Epithelial cell of esophagus (primary cell): ENCODE data around the gene LRTM1.

Source experiments
- DNase-seq: peaks from one replicate; pipeline ENCODE4 v3.0.0; 2010; ENCODE audit warnings: low read depth
- H3K4me3 ChIP-seq: 2 replicates; pipeline ENCODE4 v1.5.1; 2011; ENCODE audit warnings: mild to moderate bottlenecking, low read length, control low read depth
- CTCF ChIP-seq: IDR thresholded peaks from 2 replicates; pipeline ENCODE4 v1.5.1; 2011; ENCODE audit warnings: low read depth, mild to moderate bottlenecking, low read length, control low read depth, inconsistent platforms; ENCODE audit not compliant: insufficient read depth; ENCODE audit errors: missing control alignments

The LRTM1 gene

DNA sequence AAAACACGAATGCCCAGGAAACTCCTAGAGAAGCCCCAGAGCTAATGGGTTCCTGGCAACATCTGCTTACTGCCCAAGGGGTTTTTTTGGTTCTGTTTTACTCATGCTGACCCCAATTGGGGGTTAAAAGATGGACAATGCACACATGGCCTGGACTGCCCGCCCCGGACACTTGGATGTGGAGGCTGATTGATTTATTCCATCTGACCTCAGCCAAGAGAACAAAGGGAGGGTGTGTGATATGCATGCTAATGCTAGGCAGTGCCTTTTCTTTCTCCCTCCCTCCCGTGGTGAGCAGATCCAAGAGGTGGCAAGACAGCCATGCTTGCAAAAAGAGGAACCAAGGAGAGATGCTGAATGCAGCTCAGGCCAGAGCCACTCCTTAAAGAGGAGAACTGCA, 3.3 kb upstream of the LRTM1 start:
- DNase-seq, result no peak
- TF ChIP-seq CTCF, result no peak
- H3K4me3 ChIP-seq, result no peak overlapping the region

- DNase-seq, result no peak
- TF ChIP-seq CTCF, result no peak
- no peak overlapping the region for H3K4me3 ChIP-seq
These were observed 9.3 kb downstream of the LRTM1 start for GRCh38 chr3:54918516-54918915.

DNA sequence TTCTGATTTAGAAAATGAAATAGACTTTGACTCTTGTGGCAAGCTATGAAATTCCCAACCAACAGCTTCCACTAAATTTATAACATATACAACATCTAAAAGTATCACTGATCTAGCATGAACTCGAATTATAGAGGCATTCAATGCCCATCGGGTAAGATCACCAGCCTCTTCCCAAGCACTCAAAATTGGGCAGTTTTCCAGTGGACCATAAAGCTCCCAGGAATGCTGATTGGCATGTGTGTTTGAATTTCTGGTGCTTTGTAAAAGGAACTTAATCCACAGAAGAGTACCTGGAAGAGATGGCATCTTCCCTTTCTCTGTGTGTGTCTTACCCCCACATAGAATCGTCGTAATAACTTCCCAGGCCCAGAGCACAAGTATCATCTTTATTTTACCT, 10.0 kb downstream of the LRTM1 start:
- TF ChIP-seq CTCF, result no peak
- H3K4me3 ChIP-seq, result no peak overlapping the region
- DNase-seq, result no peak

DNA sequence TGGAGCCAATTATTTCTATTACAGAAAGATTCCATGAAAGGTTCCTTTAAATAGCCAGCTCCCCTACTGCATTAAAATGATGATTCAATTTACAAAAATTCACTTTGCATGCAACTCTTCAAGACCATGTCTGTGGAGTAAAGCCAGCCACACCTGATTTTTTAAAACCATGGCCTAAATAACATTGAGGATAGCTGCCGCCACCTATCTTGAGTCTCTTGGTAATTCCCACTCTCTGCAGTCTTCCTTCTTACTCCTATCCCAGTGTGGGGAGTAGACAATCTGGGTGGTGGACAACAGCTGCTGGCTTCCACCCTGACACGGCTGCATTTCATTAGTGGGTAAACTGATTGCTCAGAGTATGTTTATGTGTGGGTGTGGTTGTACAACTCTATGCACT, 10.7 kb downstream of the LRTM1 start:
- no peak for DNase-seq
- no peak for TF ChIP-seq CTCF
- H3K4me3 ChIP-seq, result no peak overlapping the region

- TF ChIP-seq CTCF, result no peak
- H3K4me3 ChIP-seq, result no peak overlapping the region
- no peak for DNase-seq
These were observed 11.1 kb downstream of the LRTM1 start for GRCh38 chr3:54916732-54917131.

DNA sequence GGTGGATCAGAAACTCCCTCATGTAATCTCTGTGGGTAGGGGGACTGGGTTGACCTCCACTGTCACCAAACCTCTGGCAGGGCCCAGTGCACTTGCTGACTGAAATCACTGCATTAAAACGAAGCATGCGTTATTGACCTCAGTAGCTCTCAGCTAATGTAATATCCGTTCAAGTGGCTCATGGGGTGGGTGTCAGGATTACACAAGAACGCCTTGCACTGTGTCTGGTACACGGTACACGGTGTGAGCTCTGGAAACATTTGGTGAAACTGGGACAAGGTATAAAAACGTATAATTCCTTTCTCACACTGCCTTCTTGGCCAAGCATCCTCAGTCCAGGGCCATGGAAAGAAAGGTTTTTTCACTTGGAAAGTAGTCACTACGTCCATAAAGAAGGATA, 11.9 kb downstream of the LRTM1 start:
- no peak for DNase-seq
- no peak for TF ChIP-seq CTCF
- H3K4me3 ChIP-seq, result no peak overlapping the region

DNA sequence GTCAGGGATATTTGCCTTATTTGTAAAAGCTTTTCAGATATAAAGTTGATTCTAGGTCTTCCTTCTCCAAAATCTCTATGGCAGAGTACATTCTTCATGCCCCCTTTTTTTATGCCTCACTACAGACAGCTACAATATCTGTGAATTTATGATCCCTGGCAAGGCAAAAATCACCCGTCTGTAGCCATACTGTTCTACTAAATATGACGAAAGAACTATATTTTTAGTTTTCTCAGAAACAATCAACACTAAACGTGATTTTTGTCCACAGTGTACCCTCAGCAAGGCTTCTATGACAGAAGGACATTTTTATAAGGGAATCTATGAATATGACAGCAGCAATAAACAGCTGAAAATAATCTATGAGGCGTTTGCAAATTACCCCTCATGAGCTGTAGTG, 12.7 kb downstream of the LRTM1 start:
- no peak overlapping the region for H3K4me3 ChIP-seq
- no peak for TF ChIP-seq CTCF
- no peak for DNase-seq
